Activated CD8-positive, alpha-beta T cell treated with anti-CD3 and anti-CD28 coated beads for 36 hours (primary cell): ENCODE measurements around the gene DENND11. TPM values are rescaled to one million over a fixed set of nuclear protein-coding genes. Genes with fewer than 3 reads are reported as not detected.

ENCODE experiments used
- ATAC-seq: fragments of 200-7000 bp; cut with Tn5 transposase; one replicate; pipeline ENCODE4 v1.10.0; 2021; ENCODE audit warnings: mild to moderate bottlenecking, moderate library complexity
- CTCF ChIA-PET: fragments of 350-600 bp; sonication (Branson Sonifier 250); formaldehyde crosslinking; loops from one replicate; lab custom pipeline; 2021; ENCODE audit warnings: antibody characterized with exemption; lab: Charles Lee
- POLR2A ChIA-PET: fragments of 350-600 bp; sonication (Branson Sonifier 250); formaldehyde crosslinking; loops from one replicate; lab custom pipeline; 2021; ENCODE audit warnings: antibody characterized with exemption; lab: Charles Lee
- DNase-seq: peaks from one replicate; pipeline ENCODE4 v3.0.0-alpha.2; 2020
- H3K27ac Mint-ChIP-seq: one replicate; pipeline ENCODE4 v1.8.0; 2021; ENCODE audit warnings: mild to moderate bottlenecking, mixed read lengths
- H3K27me3 Mint-ChIP-seq: one replicate; pipeline ENCODE4 v1.8.0; 2021; ENCODE audit warnings: mixed read lengths
- H3K36me3 Mint-ChIP-seq: one replicate; pipeline ENCODE4 v1.8.0; 2021; ENCODE audit warnings: low read depth, mixed read lengths
- H3K4me1 Mint-ChIP-seq: one replicate; pipeline ENCODE4 v1.8.0; 2021; ENCODE audit warnings: low read depth, mixed read lengths
- H3K4me3 Mint-ChIP-seq: one replicate; pipeline ENCODE4 v1.8.0; 2021; ENCODE audit warnings: mild to moderate bottlenecking, moderate library complexity, mixed read lengths
- H3K9me3 Mint-ChIP-seq: one replicate; pipeline ENCODE4 v1.8.0; 2021; ENCODE audit warnings: mixed read lengths
- CTCF ChIP-seq: fragments of 200-600 bp; IDR thresholded peaks from one replicate; pipeline ENCODE4 v1.8.0; 2022; ENCODE audit warnings: antibody characterized with exemption, mild to moderate bottlenecking
- intact Hi-C: fragments of 100-400 bp; cut with micrococcal nuclease; formaldehyde crosslinking; loops from one replicate; pipeline ENCODE4 v1.10.0; 2022
- total RNA-seq, 2 experiments: library from RNA; stranded (reverse); gene quantifications; one replicate each; pipeline ENCODE4 v1.2.3, GENCODE V29; 2021

DENND11 gene
- 10 to 100 TPM; 28.6 to 32.2 TPM for total RNA-seq

GRCh38 chr7:141702047-141702567 is at the start of gene DENND11:
DENND11 (minus strand) TSS chr7:141702166; CDS start chr7:141702153, 13 bp downstream.
- intact Hi-C loops: no loop called here
- ATAC-seq (peak; percentile 74), DNase-seq (peak; percentile 34)
- H3K4me3 Mint-ChIP-seq: peak within 1 kb of the TSS; percentile 71
- H3K36me3 Mint-ChIP-seq: peaks cover 2% of the 10 kb centered on the region
- H3K4me1 Mint-ChIP-seq: peaks cover 42% of the 10 kb centered on the region
- no peaks in the 10 kb centered on the region for H3K9me3 Mint-ChIP-seq
- no peak for TF ChIP-seq CTCF
- ChIA-PET CTCF (interaction anchor here (2.1 to 4.5 kb wide), 3 partner anchors 12 to 48 kb away, joined by 6 to 28 read pairs (median 23); partner anchors contain the start of gene SSBP1), POLR2A (interaction anchor here (1.4 to 3.3 kb wide), 4 partner anchors 31 to 55 kb away, joined by 3 to 13 read pairs (median 6); partner anchors contain the start of gene SSBP1)
- peak within 1 kb of the TSS; percentile 68 for H3K27ac Mint-ChIP-seq
- peaks cover 2% of the 10 kb centered on the region for H3K27me3 Mint-ChIP-seq

GRCh38 chr7:141748396-141748795 is 46.4 kb upstream of the DENND11 start:
- ChIA-PET CTCF (interaction anchor here (1.5 kb wide), 1 partner anchor 229 kb away, joined by 3 read pairs; no protein-coding TSS in a partner anchor), POLR2A (interaction anchor here (1.1 kb wide), 1 partner anchor 10 kb away, joined by 3 read pairs; no protein-coding TSS in a partner anchor)
- Mint-ChIP-seq H3K27me3 (no peaks in the 10 kb centered on the region), H3K36me3 (peaks cover 74% of the 10 kb centered on the region), H3K4me1 (peaks cover 3% of the 10 kb centered on the region), H3K9me3 (peaks cover 21% of the 10 kb centered on the region), H3K27ac (no peak overlapping the region), H3K4me3 (no peak overlapping the region)
- intact Hi-C loops: no loop called here
- ATAC-seq: no peak
- TF ChIP-seq CTCF: no peak
- DNase-seq: no peak

- H3K4me3 Mint-ChIP-seq: no peak overlapping the region
- H3K4me1 Mint-ChIP-seq: peaks cover 30% of the 10 kb centered on the region
- H3K27ac Mint-ChIP-seq: no peak overlapping the region
- peaks cover 64% of the 10 kb centered on the region for H3K36me3 Mint-ChIP-seq
- intact Hi-C loops: no loop called here
- H3K9me3 Mint-ChIP-seq: no peaks in the 10 kb centered on the region
- DNase-seq (no peak), ATAC-seq (no peak)
- no peak for TF ChIP-seq CTCF
- no peaks in the 10 kb centered on the region for H3K27me3 Mint-ChIP-seq
- ChIA-PET POLR2A (interaction anchor here (0.7 kb wide), 1 partner anchor 93 kb away, joined by 3 read pairs; no protein-coding TSS in a partner anchor), CTCF (no interaction called here)
These were observed 42.2 kb upstream of the DENND11 start for GRCh38 chr7:141744131-141744530.

- Mint-ChIP-seq H3K9me3 (no peaks in the 10 kb centered on the region), H3K27ac (peak overlapping the region; percentile 50), H3K4me3 (no peak overlapping the region), H3K4me1 (peaks cover 33% of the 10 kb centered on the region), H3K36me3 (peaks cover 62% of the 10 kb centered on the region), H3K27me3 (no peaks in the 10 kb centered on the region)
- no peak for DNase-seq
- TF ChIP-seq CTCF: no peak
- CTCF ChIA-PET: interaction anchor here (0.9 to 1.9 kb wide), 3 partner anchors 10 to 27 kb away, joined by 3 to 7 read pairs (median 3); no protein-coding TSS in a partner anchor
- POLR2A ChIA-PET: interaction anchor here (0.6 to 1.2 kb wide), 4 partner anchors 18 to 56 kb away, joined by 3 to 7 read pairs (median 4); partner anchors contain the start of gene DENND11
- intact Hi-C loops: no loop called here
- no peak for ATAC-seq
These were observed 40.3 kb upstream of the DENND11 start for GRCh38 chr7:141742229-141742628.

GRCh38 chr7:141739250-141739649 is 37.3 kb upstream of the DENND11 start:
- Mint-ChIP-seq H3K4me1 (peaks cover 39% of the 10 kb centered on the region), H3K27ac (peak overlapping the region; percentile 78), H3K27me3 (no peaks in the 10 kb centered on the region), H3K4me3 (peak overlapping the region; percentile 99), H3K9me3 (no peaks in the 10 kb centered on the region), H3K36me3 (peaks cover 47% of the 10 kb centered on the region)
- ATAC-seq (no peak), DNase-seq (no peak)
- POLR2A ChIA-PET: interaction anchor here (0.6 to 2.6 kb wide), 4 partner anchors 9 to 1343 kb away, joined by 3 to 13 read pairs (median 4); partner anchors contain the start of gene DENND11
- intact Hi-C loops: no loop called here
- CTCF ChIA-PET: interaction anchor here (1.0 to 4.6 kb wide), 7 partner anchors 10 to 85 kb away, joined by 3 to 51 read pairs (median 17); partner anchors contain the start of gene DENND11
- no peak for TF ChIP-seq CTCF
